Tibial artery (tissue), 4 donors: ENCODE measurements around the gene KRTAP4-7.

Source experiments
- DNase-seq, 2 donors: peaks; one replicate each; pipeline ENCODE4 v3.0.0-alpha.2; 2019
- H3K27ac ChIP-seq, 2 donors: fragments of 200-600 bp; sonication (generic) in 1 of 2; 1 replicate in 1 of 2; 2 replicates in 1 of 2; pipeline ENCODE4 v1.5.1; 2018 to 2019; ENCODE audit warnings: mild to moderate bottlenecking in 1 of 2
- H3K27me3 ChIP-seq, 2 donors: fragments of 200-600 bp; sonication (generic) in 1 of 2; one replicate each; pipeline versions ENCODE4 v1.5.1 to v1.6.0; 2016 to 2019
- H3K36me3 ChIP-seq, 3 donors: fragments of 200-600 bp; sonication (generic) in 2 of 3; one replicate each; pipeline ENCODE4 v1.5.1; 2016 to 2019; ENCODE audit warnings: mild to moderate bottlenecking in 2 of 3
- H3K4me1 ChIP-seq, 4 donors: fragments of 200-600 bp; sonication (generic) in 2 of 4; 1 replicate in 3 of 4; 2 replicates in 1 of 4; pipeline ENCODE4 v1.5.1; 2016 to 2019
- H3K4me3 ChIP-seq, 2 donors: fragments of 200-600 bp; sonication (generic) in 1 of 2; 1 replicate in 1 of 2; 2 replicates in 1 of 2; pipeline ENCODE4 v1.5.1; 2018 to 2019; ENCODE audit warnings: mild to moderate bottlenecking in 2 of 2
- H3K9me3 ChIP-seq, 3 donors: fragments of 200-600 bp; sonication (generic) in 1 of 3; one replicate each; pipeline ENCODE4 v1.5.1; 2016 to 2019
- intact Hi-C: fragments of 100-400 bp; cut with DNase I; formaldehyde crosslinking; loops from one replicate; pipeline ENCODE4 v1.15.0; 2023; ENCODE audit warnings: low total_unique reads
- TF ChIP-seq, protein P1 (sequence below), 2 experiments: fragments of 200-600 bp in 1 of 2; fragments of 450-650 bp in 1 of 2; IDR thresholded peaks; one replicate each; pipeline ENCODE4 v1.5.1; 2017 to 2019; ENCODE audit warnings: antibody characterized with exemption in 2 of 2, mild to moderate bottlenecking in 1 of 2, moderate library complexity in 1 of 2

Gene KRTAP4-7

DNA sequence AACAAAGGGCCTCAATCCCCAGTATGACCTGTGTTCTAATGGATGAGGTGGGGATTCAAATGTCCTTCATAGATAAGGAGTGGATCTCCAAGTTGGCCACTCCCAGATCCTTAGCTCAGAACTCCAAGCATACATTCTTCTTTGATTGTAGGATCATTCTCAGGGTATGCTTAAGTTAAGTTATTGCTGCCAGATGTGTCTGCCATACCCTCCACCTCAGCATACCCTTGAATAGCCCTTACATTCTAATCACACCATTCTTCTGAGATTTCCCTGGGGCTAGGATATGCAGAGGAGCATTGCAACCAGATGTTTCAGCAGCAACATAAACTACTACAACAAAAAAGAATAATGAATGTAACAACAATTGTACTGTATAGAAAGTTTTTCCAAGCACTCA, 16.7 kb upstream of the KRTAP4-7 start:
- no peaks in the 10 kb centered on the region for H3K9me3 ChIP-seq
- intact Hi-C loops = no loop called here

DNA sequence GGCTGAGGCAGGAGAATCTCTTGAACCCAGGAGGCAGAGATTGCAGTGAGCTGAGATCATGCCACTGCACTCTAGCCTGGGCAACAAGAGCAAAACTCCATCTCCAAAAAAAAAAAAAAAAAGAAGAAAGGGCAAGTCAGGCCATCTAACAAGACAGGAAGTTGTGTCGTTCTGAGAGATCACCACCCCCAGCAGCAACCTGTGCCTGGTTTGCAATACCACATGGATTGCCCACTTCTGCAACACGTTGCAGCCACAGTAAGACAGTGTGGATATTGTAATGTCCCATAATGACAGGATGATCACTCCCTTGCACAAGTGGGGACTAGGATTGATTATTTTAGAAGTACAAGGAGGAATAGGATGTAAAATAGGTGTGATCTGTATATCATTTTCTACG, 14.9 kb upstream of the KRTAP4-7 start:
- Histone ChIP-seq H3K27me3 (no peaks in the 10 kb centered on the region), H3K27ac (no peak overlapping the region), H3K9me3 (no peaks in the 10 kb centered on the region), H3K36me3 (no peaks in the 10 kb centered on the region), H3K4me1 (no peaks in the 10 kb centered on the region), H3K4me3 (no peak overlapping the region)
- intact Hi-C loops = no loop called here
- TF ChIP-seq, protein P1, sequence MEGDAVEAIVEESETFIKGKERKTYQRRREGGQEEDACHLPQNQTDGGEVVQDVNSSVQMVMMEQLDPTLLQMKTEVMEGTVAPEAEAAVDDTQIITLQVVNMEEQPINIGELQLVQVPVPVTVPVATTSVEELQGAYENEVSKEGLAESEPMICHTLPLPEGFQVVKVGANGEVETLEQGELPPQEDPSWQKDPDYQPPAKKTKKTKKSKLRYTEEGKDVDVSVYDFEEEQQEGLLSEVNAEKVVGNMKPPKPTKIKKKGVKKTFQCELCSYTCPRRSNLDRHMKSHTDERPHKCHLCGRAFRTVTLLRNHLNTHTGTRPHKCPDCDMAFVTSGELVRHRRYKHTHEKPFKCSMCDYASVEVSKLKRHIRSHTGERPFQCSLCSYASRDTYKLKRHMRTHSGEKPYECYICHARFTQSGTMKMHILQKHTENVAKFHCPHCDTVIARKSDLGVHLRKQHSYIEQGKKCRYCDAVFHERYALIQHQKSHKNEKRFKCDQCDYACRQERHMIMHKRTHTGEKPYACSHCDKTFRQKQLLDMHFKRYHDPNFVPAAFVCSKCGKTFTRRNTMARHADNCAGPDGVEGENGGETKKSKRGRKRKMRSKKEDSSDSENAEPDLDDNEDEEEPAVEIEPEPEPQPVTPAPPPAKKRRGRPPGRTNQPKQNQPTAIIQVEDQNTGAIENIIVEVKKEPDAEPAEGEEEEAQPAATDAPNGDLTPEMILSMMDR (IDR thresholded peaks at IDR 0.05) = no peak
- DNase-seq = no peak

More for the DNA sequence above, 16.7 kb upstream of the KRTAP4-7 start:
- TF ChIP-seq, protein P1 (IDR thresholded peaks at IDR 0.05) = no peak
- no peak overlapping the region for H3K4me3 ChIP-seq
- no peaks in the 10 kb centered on the region for H3K27me3 ChIP-seq
- peaks cover 0 to 12% (median 1%) of the 10 kb centered on the region in 4 donors for H3K4me1 ChIP-seq
- H3K27ac ChIP-seq = no peak overlapping the region
- H3K36me3 ChIP-seq = no peaks in the 10 kb centered on the region
- no peak for DNase-seq

DNA sequence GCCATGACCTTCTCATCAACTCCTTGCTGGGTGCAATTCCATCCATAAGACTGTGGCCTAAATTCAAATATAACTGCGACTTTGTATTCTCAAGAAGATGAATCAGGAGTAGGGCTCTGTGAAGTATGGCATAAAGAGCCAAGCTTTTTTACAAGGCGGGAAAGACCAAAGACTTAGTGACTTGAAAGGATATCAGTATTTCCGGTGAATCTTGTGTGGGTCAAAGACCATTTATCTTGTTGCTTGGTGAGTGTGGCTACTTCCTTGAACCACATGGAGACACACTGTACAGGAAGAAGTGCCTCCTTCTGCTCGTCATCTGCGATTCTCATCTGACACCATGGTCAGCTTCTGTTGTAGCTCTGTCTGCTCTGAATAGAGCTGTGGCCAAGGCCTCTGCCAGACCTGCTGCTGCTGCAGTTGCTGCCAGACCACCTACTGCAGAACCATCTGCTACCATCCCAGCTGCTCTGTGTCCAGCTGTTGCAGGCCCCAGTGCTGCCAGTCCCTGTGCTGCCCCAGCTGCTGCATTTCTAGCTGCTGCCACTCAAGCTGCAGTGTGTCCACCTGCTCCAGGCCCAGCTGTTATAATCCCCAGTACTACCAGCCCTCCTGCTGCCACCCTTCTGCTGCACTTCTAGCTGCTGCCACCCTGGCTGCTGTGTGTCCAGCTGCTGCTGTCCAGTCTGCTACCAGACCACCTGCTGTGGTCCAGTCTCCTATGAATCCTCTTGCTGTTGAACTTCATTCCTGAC, 12.2 kb upstream of the KRTAP4-7 start:
- no peaks in the 10 kb centered on the region for H3K4me1 ChIP-seq
- no peaks in the 10 kb centered on the region for H3K27me3 ChIP-seq
- TF ChIP-seq, protein P1 (IDR thresholded peaks at IDR 0.05) = no peak
- no peaks in the 10 kb centered on the region for H3K9me3 ChIP-seq
- no peak overlapping the region for H3K27ac ChIP-seq
- H3K4me3 ChIP-seq = no peak overlapping the region
- no peaks in the 10 kb centered on the region for H3K36me3 ChIP-seq
- no peak for DNase-seq
- intact Hi-C loops = no loop called here

DNA sequence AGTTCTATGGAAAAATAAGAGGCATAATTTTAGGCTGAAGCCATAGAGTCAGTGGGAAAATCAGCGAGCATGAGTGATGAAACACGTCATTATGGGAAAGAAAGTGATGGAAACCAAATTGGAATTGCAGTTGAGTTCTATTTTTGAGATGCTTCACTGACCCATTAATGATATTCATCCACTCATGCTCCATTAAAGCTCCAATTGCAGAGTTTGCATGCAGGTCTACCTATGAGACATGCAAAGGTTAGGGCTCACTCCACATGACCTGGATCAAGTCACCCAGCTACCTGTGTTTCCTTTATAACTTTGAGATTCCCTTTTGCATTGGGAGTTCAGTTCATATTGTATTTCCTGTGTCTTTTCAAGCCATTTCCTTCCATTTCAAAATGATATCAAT, 10.3 kb upstream of the KRTAP4-7 start:
- TF ChIP-seq, protein P1 (IDR thresholded peaks at IDR 0.05) = no peak
- H3K4me3 ChIP-seq = no peak overlapping the region
- H3K27ac ChIP-seq = no peak overlapping the region
- no peaks in the 10 kb centered on the region for H3K27me3 ChIP-seq
- intact Hi-C loops = no loop called here
- H3K9me3 ChIP-seq = no peaks in the 10 kb centered on the region
- DNase-seq = no peak
- H3K36me3 ChIP-seq = no peaks in the 10 kb centered on the region
- H3K4me1 ChIP-seq = no peaks in the 10 kb centered on the region

DNA sequence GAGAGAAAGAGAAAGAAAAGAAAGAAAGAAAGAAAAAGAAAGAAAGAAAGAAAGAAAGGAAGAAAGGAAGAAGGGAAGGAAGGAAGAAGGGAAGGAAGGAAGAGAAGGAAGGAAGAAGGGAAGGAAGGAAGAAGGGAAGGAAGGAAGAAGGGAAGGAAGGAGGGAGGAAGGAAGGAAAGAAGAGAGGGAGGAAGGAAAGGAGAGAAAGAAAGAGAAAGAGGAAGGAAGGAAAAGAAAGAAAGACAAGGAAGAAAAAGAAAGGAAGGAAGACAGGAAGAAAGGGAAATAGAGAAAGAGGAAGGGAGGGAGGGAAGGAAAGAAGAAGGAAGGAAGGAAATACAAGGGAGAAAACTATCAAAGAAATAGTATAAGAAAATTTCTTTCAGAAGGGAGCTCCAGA, 7.2 kb upstream of the KRTAP4-7 start:
- Histone ChIP-seq H3K36me3 (no peaks in the 10 kb centered on the region), H3K27me3 (no peaks in the 10 kb centered on the region), H3K4me1 (no peaks in the 10 kb centered on the region), H3K4me3 (no peak overlapping the region), H3K27ac (no peak overlapping the region), H3K9me3 (no peaks in the 10 kb centered on the region)
- TF ChIP-seq, protein P1 (IDR thresholded peaks at IDR 0.05) = no peak
- no peak for DNase-seq
- intact Hi-C loops = no loop called here
